Karpas-422 (cell line): ENCODE results near the gene ZIC1. TPM values are rescaled to one million over a fixed set of nuclear protein-coding genes. Genes with fewer than 3 reads are reported as not detected.

Experiments
- DNase-seq: peaks from one replicate; pipeline ENCODE4 v3.0.0-alpha.2; 2015
- H2AFZ ChIP-seq: fragments of 200-600 bp; sonication (generic); 2 replicates; pipeline ENCODE4 v1.6.1; 2014; ENCODE audit warnings: antibody characterized with exemption, low read length, mixed read lengths
- H3K27ac ChIP-seq: fragments of 200-600 bp; sonication (generic); 2 replicates; pipeline ENCODE4 v1.5.1; 2014; ENCODE audit warnings: mild to moderate bottlenecking, low read length, moderate library complexity
- H3K27me3 ChIP-seq: fragments of 200-600 bp; sonication (generic); 2 replicates; pipeline ENCODE4 v1.6.1; 2014; ENCODE audit warnings: low read length, mixed read lengths
- H3K36me3 ChIP-seq: fragments of 200-600 bp; sonication (generic); 2 replicates; pipeline ENCODE4 v1.6.1; 2014; ENCODE audit warnings: low read length, mixed read lengths; ENCODE audit not compliant: insufficient read depth
- H3K4me1 ChIP-seq: fragments of 200-600 bp; sonication (generic); 2 replicates; pipeline ENCODE4 v1.6.1; 2014; ENCODE audit warnings: mild to moderate bottlenecking, low read length, mixed read lengths
- H3K4me2 ChIP-seq: fragments of 200-600 bp; sonication (generic); 2 replicates; pipeline ENCODE4 v1.6.1; 2014; ENCODE audit warnings: low read length, low read depth, mild to moderate bottlenecking; ENCODE audit not compliant: poor library complexity, severe bottlenecking
- H3K4me3 ChIP-seq: fragments of 200-600 bp; sonication (generic); 2 replicates; pipeline ENCODE4 v1.5.1; 2014; ENCODE audit warnings: mild to moderate bottlenecking, antibody characterized with exemption, low read length, mixed read lengths
- H3K79me2 ChIP-seq: fragments of 200-600 bp; sonication (generic); 2 replicates; pipeline ENCODE4 v1.6.1; 2014; ENCODE audit warnings: mild to moderate bottlenecking, low read length, mixed read lengths
- H3K9ac ChIP-seq: fragments of 200-600 bp; sonication (generic); 2 replicates; pipeline ENCODE4 v1.6.0; 2014; ENCODE audit warnings: low read length
- H3K9me2 ChIP-seq: fragments of 200-600 bp; sonication (generic), shearing (Covaris generic); replicated peaks from 2 replicates; pipeline ENCODE4 v1.6.0; 2014; ENCODE audit warnings: mild to moderate bottlenecking, low read length, moderate library complexity; ENCODE audit not compliant: insufficient read depth
- H3K9me3 ChIP-seq: fragments of 300-700, 200-600 bp; sonication (generic); 2 replicates; pipeline ENCODE4 v1.6.1; 2014; ENCODE audit warnings: low read length, mixed read lengths
- H4K20me1 ChIP-seq: fragments of 200-600 bp; sonication (generic); 2 replicates; pipeline ENCODE4 v1.6.1; 2014; ENCODE audit warnings: mild to moderate bottlenecking, antibody characterized with exemption, low read length, low read depth; ENCODE audit not compliant: insufficient read depth
- total RNA-seq: library from RNA; depleted of rRNA; stranded (reverse); fragments of >200 nt; shearing (Covaris generic); gene quantifications from 2 replicates; pipeline ENCODE4 v1.2.3, GENCODE V29; 2014; ENCODE audit warnings: low replicate concordance

ZIC1 gene
- total RNA-seq, 1 experiment from 2014 or later = not detected

- Histone ChIP-seq H3K27ac (no peak overlapping the region), H4K20me1 (no peaks in the 10 kb centered on the region), H3K79me2 (no peaks in the 10 kb centered on the region), H3K4me3 (no peak overlapping the region), H3K36me3 (no peaks in the 10 kb centered on the region), H3K9me2 (no peaks in the 10 kb centered on the region), H3K4me1 (no peaks in the 10 kb centered on the region), H3K4me2 (no peak overlapping the region), H2AFZ (no peak overlapping the region), H3K9ac (no peak overlapping the region), H3K27me3 (no peaks in the 10 kb centered on the region), H3K9me3 (peaks cover 10% of the 10 kb centered on the region)
- no peak for DNase-seq
These were observed 17.2 kb upstream of the ZIC1 start for GRCh38 chr3:147391781-147392624.

GRCh38 chr3:147392625-147392946, 16.6 kb upstream of the ZIC1 start:
- DNase-seq = no peak
- H3K27ac ChIP-seq = no peak overlapping the region
- no peak overlapping the region for H3K4me2 ChIP-seq
- H2AFZ ChIP-seq = no peak overlapping the region
- H3K4me3 ChIP-seq = no peak overlapping the region
- no peaks in the 10 kb centered on the region for H3K79me2 ChIP-seq
- H3K36me3 ChIP-seq = no peaks in the 10 kb centered on the region
- H3K27me3 ChIP-seq = no peaks in the 10 kb centered on the region
- H4K20me1 ChIP-seq = no peaks in the 10 kb centered on the region
- peaks cover 10% of the 10 kb centered on the region for H3K9me3 ChIP-seq
- no peak overlapping the region for H3K9ac ChIP-seq
- no peaks in the 10 kb centered on the region for H3K9me2 ChIP-seq
- H3K4me1 ChIP-seq = no peaks in the 10 kb centered on the region

GRCh38 chr3:147393261-147393942, 15.8 kb upstream of the ZIC1 start:
- H3K36me3 ChIP-seq = no peaks in the 10 kb centered on the region
- peaks cover 10% of the 10 kb centered on the region for H3K9me3 ChIP-seq
- no peak for DNase-seq
- H4K20me1 ChIP-seq = no peaks in the 10 kb centered on the region
- no peak overlapping the region for H2AFZ ChIP-seq
- no peaks in the 10 kb centered on the region for H3K4me1 ChIP-seq
- no peaks in the 10 kb centered on the region for H3K27me3 ChIP-seq
- H3K27ac ChIP-seq = no peak overlapping the region
- H3K4me2 ChIP-seq = no peak overlapping the region
- no peaks in the 10 kb centered on the region for H3K9me2 ChIP-seq
- H3K79me2 ChIP-seq = no peaks in the 10 kb centered on the region
- no peak overlapping the region for H3K4me3 ChIP-seq
- H3K9ac ChIP-seq = no peak overlapping the region

- H2AFZ ChIP-seq = no peak overlapping the region
These were observed 15.0 kb upstream of the ZIC1 start for GRCh38 chr3:147393943-147394883.

GRCh38 chr3:147394884-147395225, 14.3 kb upstream of the ZIC1 start:
- no peak overlapping the region for H3K9ac ChIP-seq
- H3K9me3 ChIP-seq = peaks cover 10% of the 10 kb centered on the region
- no peaks in the 10 kb centered on the region for H3K79me2 ChIP-seq
- H2AFZ ChIP-seq = no peak overlapping the region
- H3K27me3 ChIP-seq = no peaks in the 10 kb centered on the region
- no peak overlapping the region for H3K4me3 ChIP-seq
- H3K4me2 ChIP-seq = no peak overlapping the region
- DNase-seq = no peak
- no peaks in the 10 kb centered on the region for H3K4me1 ChIP-seq
- no peaks in the 10 kb centered on the region for H4K20me1 ChIP-seq
- H3K27ac ChIP-seq = no peak overlapping the region
- no peaks in the 10 kb centered on the region for H3K9me2 ChIP-seq
- H3K36me3 ChIP-seq = no peaks in the 10 kb centered on the region

More at GRCh38 chr3:147393943-147394883, 15.0 kb upstream of the ZIC1 start:
- no peak for DNase-seq
- no peaks in the 10 kb centered on the region for H3K36me3 ChIP-seq
- H4K20me1 ChIP-seq = no peaks in the 10 kb centered on the region
- peaks cover 10% of the 10 kb centered on the region for H3K9me3 ChIP-seq
- H3K4me1 ChIP-seq = no peaks in the 10 kb centered on the region
- no peaks in the 10 kb centered on the region for H3K27me3 ChIP-seq
- no peak overlapping the region for H3K27ac ChIP-seq
- no peak overlapping the region for H3K4me2 ChIP-seq
- no peaks in the 10 kb centered on the region for H3K9me2 ChIP-seq
- no peak overlapping the region for H3K9ac ChIP-seq
- H3K79me2 ChIP-seq = no peaks in the 10 kb centered on the region
- H3K4me3 ChIP-seq = no peak overlapping the region

- no peaks in the 10 kb centered on the region for H3K36me3 ChIP-seq
- H3K4me2 ChIP-seq = no peak overlapping the region
- no peaks in the 10 kb centered on the region for H4K20me1 ChIP-seq
- no peaks in the 10 kb centered on the region for H3K27me3 ChIP-seq
- H3K27ac ChIP-seq = no peak overlapping the region
- peaks cover 10% of the 10 kb centered on the region for H3K9me3 ChIP-seq
- H3K4me3 ChIP-seq = no peak overlapping the region
- H3K4me1 ChIP-seq = no peaks in the 10 kb centered on the region
- no peaks in the 10 kb centered on the region for H3K79me2 ChIP-seq
- DNase-seq = no peak
- no peaks in the 10 kb centered on the region for H3K9me2 ChIP-seq
- no peak overlapping the region for H2AFZ ChIP-seq
- no peak overlapping the region for H3K9ac ChIP-seq
These were observed 13.1 kb upstream of the ZIC1 start for GRCh38 chr3:147395899-147396711.

- no peaks in the 10 kb centered on the region for H3K4me1 ChIP-seq
These were observed 12.5 kb upstream of the ZIC1 start for GRCh38 chr3:147396712-147397046.

More at GRCh38 chr3:147396712-147397046, 12.5 kb upstream of the ZIC1 start:
- Histone ChIP-seq H3K9me2 (no peaks in the 10 kb centered on the region), H3K4me2 (no peak overlapping the region), H3K36me3 (no peaks in the 10 kb centered on the region), H4K20me1 (no peaks in the 10 kb centered on the region), H3K79me2 (no peaks in the 10 kb centered on the region), H3K9me3 (peaks cover 10% of the 10 kb centered on the region), H2AFZ (no peak overlapping the region), H3K9ac (no peak overlapping the region), H3K4me3 (no peak overlapping the region), H3K27me3 (no peaks in the 10 kb centered on the region), H3K27ac (no peak overlapping the region)
- no peak for DNase-seq
